HTR-8/SVneo (cell line): ENCODE data around the gene EED.
"Not testable (repeated sequence)": the region's sequence is repeated elsewhere in the genome, so short reads cannot be mapped to it uniquely, and the experiment has no call there.

Source experiments
- DNase-seq: peaks from one replicate; pipeline ENCODE4 v3.0.0; 2011; ENCODE audit warnings: low spot score, mixed read lengths; ENCODE audit not compliant: insufficient read length
- FAIRE-seq: peaks from 2 replicates; lab custom pipeline; 2011; peaks lifted over from hg19 to GRCh38; lab: Jason Lieb, UNC

EED gene

DNA sequence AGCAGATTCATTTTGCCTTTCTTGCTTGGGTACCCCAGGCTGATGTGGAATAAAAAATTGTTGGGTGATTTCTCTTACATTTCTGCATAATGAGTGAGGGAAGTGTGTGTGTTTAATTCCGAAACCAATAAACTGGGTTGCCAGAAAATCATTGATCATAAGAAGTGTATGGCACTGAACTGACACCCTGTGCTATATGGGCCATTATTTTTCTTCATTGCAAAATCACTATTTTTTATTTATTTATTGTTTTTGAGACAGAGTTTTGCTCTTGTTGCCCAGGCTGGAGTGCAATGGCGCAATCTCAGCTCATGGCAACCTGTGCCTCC, 42.9 kb downstream of the EED start:
- FAIRE-seq (no peak), DNase-seq (no peak)

GRCh38 chr11:86288776-86289507, 44.4 kb downstream of the EED start:
- FAIRE-seq (no peak), DNase-seq (no peak)

DNA sequence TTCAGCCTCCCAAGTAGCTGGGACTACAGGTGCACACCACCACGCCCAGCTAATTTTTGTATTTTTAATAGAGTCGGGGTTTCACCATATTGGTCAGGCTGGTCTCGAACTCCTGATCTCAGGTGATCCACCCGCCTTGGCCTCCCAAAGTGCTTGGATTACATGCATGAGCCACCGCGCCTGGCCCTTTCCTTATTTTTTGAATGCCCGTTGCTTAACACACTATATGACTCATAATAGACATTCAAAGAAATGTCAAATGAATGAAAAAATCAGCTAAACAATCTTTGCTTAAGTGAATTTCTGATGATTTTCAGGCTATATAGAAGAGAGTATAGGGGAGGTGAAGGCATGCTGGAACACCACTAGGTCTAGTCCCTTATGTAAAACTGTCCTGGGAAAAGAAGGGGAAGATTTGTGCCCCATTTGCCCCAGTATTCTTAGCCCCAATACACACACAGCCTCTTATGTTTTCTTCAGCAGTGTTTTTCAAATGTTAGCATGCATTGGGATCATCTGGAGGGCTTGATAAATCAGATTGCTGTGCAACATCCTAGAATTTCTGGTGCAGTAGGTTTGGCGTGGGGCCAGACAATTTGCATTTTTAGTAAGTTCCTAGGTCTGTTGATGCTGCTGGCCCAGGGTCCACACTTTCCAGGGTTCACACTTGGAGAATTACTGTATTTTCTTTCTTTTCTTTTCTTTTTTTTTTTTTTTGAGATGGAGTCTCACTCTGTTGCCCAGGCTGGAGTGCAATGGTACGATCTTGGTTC, 45.1 kb downstream of the EED start:
- FAIRE-seq, DNase-seq: not testable (repeated sequence)

DNA sequence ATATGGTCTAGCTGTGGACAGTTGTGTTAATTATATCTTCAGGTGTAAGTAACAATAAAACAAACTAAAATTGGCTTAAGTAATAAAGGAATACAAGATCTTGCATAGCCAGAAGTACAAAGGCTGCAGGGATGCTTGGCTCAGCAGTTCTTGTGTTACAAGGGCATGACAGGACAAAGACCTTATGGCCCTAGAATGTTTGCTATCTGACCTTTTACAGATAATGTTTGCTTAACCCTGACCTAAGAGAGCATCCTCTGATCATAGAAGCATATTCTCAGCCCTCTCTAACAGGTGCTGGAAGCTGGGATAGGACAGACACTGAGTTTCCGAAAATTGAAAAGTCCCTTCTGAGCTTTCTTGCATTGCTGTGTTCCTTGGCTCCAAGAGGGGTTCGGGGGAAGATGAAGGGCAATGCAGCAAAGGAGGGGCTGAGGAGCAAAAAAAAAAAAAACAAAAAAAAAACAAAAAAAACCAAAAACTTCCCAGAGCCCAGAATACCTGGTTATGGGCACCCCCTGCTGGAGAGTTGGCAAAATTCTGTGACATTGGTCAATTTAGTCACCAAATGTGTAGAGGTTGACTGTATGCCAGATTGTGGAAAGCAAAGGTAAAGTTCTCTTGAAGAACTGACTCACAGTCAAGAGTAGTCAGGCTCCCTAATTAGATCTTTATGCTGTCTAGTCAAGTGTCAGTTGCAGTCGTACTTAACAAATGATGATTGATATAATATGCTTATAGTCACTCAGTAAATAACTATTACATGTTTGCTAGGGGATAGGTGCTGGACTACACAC, 47.1 kb downstream of the EED start:
- FAIRE-seq = no peak
- DNase-seq = peak; percentile 48

DNA sequence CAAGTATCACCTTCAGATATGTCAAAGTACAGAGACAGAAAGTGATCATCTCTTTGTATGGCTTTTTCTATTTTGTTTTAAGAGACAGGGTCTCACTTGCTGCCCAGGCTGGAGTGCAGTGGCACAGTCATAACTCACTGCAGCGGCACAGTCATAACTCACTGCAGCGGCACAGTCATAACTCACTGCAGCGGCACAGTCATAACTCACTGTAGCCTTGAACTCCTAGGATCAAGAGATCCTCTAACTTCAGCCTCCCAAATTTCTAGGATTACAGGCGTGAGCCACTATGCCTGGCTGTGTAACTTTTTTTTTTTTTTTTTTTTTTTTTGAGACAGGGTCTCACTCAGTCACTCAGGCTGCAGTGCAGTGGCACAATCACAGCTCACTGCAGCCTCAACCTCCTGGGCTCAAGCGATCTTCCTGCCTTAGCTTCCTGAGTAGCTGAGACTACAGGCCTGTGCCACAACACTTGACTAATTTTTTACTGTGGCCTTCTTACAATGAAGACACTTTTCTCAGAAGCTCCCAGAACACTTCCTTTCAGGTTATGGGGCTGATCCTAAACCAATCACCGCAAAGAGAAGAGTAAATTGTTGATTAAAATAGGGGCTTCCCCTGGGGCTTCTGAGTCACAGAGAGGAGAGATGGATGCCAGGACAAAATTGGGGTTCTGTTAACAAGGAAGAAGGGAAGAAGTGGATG, 48.5 kb downstream of the EED start:
- DNase-seq (no peak), FAIRE-seq (no peak)

DNA sequence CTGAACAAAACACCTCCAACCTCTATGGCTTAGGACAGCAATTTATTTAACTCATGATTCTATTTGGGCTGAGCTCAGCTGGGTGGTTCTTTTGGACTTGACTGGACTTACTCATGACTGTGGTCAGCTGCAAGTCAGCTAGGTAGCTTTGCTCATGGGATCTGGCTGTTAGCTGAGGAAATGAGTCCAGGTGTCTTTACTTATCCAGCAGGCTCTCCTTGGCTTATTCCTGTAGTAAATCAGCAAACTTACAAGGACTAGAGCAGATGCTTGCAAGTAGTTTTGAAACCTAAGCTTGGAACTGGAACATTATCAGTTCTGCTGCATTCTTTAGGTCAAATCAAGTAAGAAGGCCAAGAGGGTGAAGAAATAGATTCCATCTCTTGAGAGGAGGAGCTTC, 49.5 kb downstream of the EED start:
- no peak for FAIRE-seq
- no peak for DNase-seq

- no peak for FAIRE-seq
- no peak for DNase-seq
Measured at GRCh38 chr11:86301742-86302091, 57.2 kb downstream of the EED start.

DNA sequence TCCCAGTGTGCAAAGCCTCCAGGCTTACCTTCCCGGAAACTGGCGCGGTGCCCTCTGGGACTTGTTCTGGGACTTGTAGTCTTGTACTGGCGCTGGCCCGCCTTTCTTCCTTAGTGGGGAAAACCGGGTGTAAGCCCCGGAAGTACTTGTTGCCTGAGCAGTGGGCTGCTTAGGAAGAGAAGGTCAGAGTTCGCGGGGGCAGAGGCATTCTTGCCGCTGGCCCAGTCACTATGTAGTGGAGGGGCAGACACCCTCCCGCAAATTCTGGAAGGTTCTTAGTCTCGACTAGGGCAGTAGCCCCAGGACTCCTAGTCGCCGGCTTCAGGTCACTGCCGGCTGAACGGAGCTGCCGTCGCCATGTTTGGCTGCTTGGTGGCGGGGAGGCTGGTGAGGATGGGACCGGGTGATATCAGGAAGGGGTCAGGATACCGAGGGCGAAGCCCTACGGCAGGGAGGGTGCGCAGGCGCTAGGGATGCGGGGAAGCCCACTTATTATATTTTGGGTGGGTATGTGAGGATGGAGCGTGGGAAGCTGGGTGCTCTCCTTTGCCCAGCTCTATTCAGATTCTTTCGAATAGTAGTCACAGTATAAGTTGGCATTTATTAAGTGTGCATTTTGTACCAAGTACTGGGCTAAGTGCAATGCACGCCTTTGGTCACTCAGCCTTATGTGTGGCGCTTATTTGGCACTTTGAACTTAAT, 57.7 kb downstream of the EED start, which contains the start of gene HIKESHI:
TSS of gene HIKESHI (plus strand) at position 149 of the 702 bp plus-strand sequence. CDS start at position 358, 209 bp downstream.
- DNase-seq (peak; percentile 93), FAIRE-seq (peak; percentile 65)

DNA sequence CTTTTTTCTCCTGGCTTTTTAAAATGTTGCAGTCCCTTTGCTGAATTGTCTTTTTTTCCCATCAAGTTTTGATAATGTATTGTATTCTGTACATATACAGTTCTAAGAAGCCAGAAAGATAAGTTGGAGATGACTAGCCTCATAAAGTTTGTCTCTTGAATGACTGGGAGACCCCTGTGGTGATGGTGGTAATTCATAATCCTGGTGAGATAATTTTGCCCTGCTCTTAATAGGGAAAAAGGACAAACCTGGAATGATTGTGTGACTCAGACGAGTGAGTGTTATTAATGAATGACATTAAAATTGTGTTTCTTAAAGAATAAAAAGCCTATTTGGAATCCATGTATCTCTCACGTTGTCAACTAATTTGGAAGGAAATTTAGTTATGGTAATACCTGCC, 58.7 kb downstream of the EED start:
- no peak for DNase-seq

DNA sequence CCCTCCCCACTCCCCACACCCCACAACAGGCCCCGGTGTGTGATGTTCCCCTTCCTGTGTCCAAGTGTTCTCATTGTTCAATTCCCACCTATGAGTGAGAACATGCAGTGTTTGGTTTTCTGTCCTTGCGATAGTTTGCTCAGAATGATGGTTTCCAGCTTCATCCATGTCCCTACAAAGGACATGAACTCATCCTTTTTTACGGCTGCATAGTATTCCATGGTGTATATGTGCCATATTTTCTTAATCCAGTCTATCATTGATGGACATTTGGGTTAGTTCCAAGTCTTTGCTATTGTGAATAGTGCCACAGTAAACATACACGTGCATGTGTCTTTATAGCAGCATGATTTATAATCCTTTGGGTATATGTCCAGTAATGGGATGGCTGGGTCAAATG, 64.2 kb downstream of the EED start:
- not testable (repeated sequence) for FAIRE-seq, DNase-seq

More for the DNA sequence above, 58.7 kb downstream of the EED start:
- no peak for FAIRE-seq

DNA sequence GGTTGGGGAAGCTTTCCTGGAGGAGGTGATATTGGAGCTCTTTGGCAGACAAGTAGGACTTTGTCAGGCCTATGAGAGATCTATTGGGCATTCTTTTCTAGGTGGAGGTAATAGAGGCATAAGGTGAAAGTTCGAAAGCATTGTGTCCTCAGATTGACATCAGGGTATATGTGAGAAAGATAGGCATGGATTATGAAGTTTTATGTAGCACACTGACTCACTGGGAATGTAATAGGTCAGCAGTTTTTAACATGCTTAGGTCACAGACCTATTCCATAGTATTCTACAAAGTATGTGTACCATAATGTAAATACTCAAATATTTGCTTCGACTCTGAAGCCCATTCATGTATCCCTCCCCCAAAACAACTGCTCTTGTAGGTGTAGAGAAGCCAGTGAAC, 69.2 kb downstream of the EED start:
- FAIRE-seq (no peak), DNase-seq (no peak)

DNA sequence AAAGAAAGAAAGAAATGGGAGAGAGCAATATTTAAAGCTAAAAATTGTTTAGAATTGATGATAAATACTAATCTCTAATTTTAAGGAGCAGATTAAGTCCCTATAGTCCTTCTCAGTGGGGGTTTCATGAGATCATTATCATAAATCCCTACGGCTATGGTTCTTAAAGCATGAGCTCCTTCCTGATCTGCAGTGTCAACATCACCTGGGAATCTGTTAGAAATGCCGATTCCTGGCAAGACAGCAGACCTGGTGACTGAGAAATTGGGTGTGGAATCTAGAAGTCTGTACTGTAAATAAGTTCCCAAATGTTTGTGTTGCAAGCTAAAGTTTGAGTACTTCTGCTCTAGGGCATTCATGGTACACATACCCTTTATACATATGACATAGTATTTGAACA, 70.1 kb downstream of the EED start:
- no peak for DNase-seq
- no peak for FAIRE-seq
